H1 (cell line): ENCODE data around the gene NEURL1B.

Experiments
- ATF2 ChIP-seq: IDR thresholded peaks from 2 replicates; pipeline ENCODE4 v1.6.1; 2012; ENCODE audit warnings: low read length, inconsistent platforms
- CREB1 ChIP-seq: IDR thresholded peaks from 2 replicates; pipeline ENCODE4 v1.6.1; 2012; ENCODE audit warnings: inconsistent platforms
- CTCF ChIP-seq, 3 experiments: IDR thresholded peaks; 1 replicate in 2 of 3; 2 replicates in 1 of 3; pipeline versions ENCODE4 v1.5.1 to v1.6.1; 2011; ENCODE audit warnings: low read length in 3 of 3, mild to moderate bottlenecking in 3 of 3, inconsistent platforms in 2 of 3, low read depth in 1 of 3, moderate library complexity in 1 of 3; ENCODE audit not compliant: insufficient read depth in 1 of 3; ENCODE audit errors: control extremely low read depth in 1 of 3
- EZH2 ChIP-seq: fragments of 200-600 bp; sonication (generic); IDR thresholded peaks from 2 replicates; pipeline ENCODE4 v1.7.1; 2012; ENCODE audit warnings: low read depth, mild to moderate bottlenecking, moderate library complexity, low read length, inconsistent platforms; ENCODE audit not compliant: severe bottlenecking
- GTF2F1 ChIP-seq: IDR thresholded peaks from 2 replicates; pipeline ENCODE4 v1.6.1; 2012; ENCODE audit warnings: low read depth, low read length, improper control_type of control experiment, borderline replicate concordance
- HDAC6 ChIP-seq: IDR thresholded peaks from one replicate; pipeline ENCODE4 v1.7.1; 2012; ENCODE audit warnings: low read depth, mild to moderate bottlenecking, inconsistent platforms, low read length, moderate library complexity
- JUN ChIP-seq: IDR thresholded peaks from 2 replicates; pipeline ENCODE4 v1.6.1; 2011; ENCODE audit warnings: low read depth, mild to moderate bottlenecking, improper control_type of control experiment, low read length
- POLR2A ChIP-seq, 2 experiments: IDR thresholded peaks; 1 replicate in 1 of 2; 2 replicates in 1 of 2; pipeline ENCODE4 v1.6.1; 2011; ENCODE audit warnings: low read depth in 2 of 2, low read length in 2 of 2, mild to moderate bottlenecking in 2 of 2; ENCODE audit errors: control extremely low read depth in 1 of 2
- SAP30 ChIP-seq: fragments of 300-600 bp; sonication (generic); IDR thresholded peaks from 2 replicates; pipeline ENCODE4 v1.7.1; 2012; ENCODE audit warnings: low read length, moderate library complexity, mild to moderate bottlenecking, inconsistent platforms; ENCODE audit not compliant: insufficient read depth, insufficient replicate concordance
- SIN3A ChIP-seq, 2 experiments: IDR thresholded peaks in 1 of 2; conservative IDR thresholded peaks in 1 of 2; 2 replicates each; pipeline ENCODE4 v1.6.1; 2011 to 2012; ENCODE audit warnings: low read length in 2 of 2, improper control_type of control experiment in 1 of 2, low read depth in 1 of 2, mild to moderate bottlenecking in 1 of 2
- SP1 ChIP-seq: IDR thresholded peaks from 2 replicates; pipeline ENCODE4 v1.6.1; 2011; ENCODE audit warnings: low read depth, low read length
- TBP ChIP-seq: IDR thresholded peaks from 2 replicates; pipeline ENCODE4 v1.6.1; 2011; ENCODE audit warnings: low read depth, low read length, improper control_type of control experiment
- USF2 ChIP-seq: IDR thresholded peaks from 2 replicates; pipeline ENCODE4 v1.6.1; 2011; ENCODE audit warnings: low read length, improper control_type of control experiment
- YY1 ChIP-seq: IDR thresholded peaks from 2 replicates; pipeline ENCODE4 v1.6.1; 2011; ENCODE audit warnings: low read depth, mild to moderate bottlenecking, low read length

DNA sequence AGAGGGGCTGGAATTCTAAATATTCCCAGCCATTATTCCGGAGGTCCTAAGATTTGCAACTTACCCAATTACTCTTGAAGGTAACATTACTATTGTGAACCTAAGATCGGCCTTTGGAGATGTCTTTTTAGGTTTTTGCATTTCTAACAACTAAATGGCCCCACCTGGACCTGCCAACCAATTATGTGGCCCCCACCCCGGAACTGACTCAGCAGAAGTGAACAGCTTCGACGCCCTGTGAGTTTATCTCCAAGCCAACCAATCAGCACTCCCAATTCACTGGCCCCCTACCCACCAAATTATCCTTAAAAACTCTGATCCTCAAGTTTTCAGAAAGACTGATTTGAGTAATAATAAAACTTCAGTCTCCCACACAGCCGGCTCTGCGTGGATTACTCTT lies 62.9 kb downstream of the NEURL1B start:
- no peak for TF ChIP-seq POLR2A (IDR thresholded peaks at IDR 0.05; ENCODE audit: control extremely low read depth in 1 of 2, low read depth in 2 of 2, low read length in 2 of 2)
- TF ChIP-seq CTCF (IDR thresholded peaks at IDR 0.05; ENCODE audit: control extremely low read depth in 1 of 3, insufficient read depth in 1 of 3, low read depth in 1 of 3, low read length in 3 of 3): no peak
- TF ChIP-seq USF2: no peak
- no peak for TF ChIP-seq SIN3A (conservative IDR thresholded peaks at IDR 0.05 in 1 of 2, IDR thresholded peaks at IDR 0.05 in 1 of 2; ENCODE audit: low read depth in 1 of 2, low read length in 2 of 2)
- TF ChIP-seq TBP: no peak
- no peak for TF ChIP-seq EZH2
- no peak for TF ChIP-seq ATF2
- TF ChIP-seq GTF2F1: no peak
- TF ChIP-seq YY1: no peak
- no peak for TF ChIP-seq SP1
- no peak for TF ChIP-seq CREB1
- no peak for TF ChIP-seq HDAC6
- no peak for TF ChIP-seq SAP30
- no peak for TF ChIP-seq JUN
